Measurements from ENCODE around the gene RNF187.
"Not testable (repeated sequence)": the region's sequence is repeated elsewhere in the genome, so short reads cannot be mapped to it uniquely, and the experiment has no call there.

Gene RNF187

DNA sequence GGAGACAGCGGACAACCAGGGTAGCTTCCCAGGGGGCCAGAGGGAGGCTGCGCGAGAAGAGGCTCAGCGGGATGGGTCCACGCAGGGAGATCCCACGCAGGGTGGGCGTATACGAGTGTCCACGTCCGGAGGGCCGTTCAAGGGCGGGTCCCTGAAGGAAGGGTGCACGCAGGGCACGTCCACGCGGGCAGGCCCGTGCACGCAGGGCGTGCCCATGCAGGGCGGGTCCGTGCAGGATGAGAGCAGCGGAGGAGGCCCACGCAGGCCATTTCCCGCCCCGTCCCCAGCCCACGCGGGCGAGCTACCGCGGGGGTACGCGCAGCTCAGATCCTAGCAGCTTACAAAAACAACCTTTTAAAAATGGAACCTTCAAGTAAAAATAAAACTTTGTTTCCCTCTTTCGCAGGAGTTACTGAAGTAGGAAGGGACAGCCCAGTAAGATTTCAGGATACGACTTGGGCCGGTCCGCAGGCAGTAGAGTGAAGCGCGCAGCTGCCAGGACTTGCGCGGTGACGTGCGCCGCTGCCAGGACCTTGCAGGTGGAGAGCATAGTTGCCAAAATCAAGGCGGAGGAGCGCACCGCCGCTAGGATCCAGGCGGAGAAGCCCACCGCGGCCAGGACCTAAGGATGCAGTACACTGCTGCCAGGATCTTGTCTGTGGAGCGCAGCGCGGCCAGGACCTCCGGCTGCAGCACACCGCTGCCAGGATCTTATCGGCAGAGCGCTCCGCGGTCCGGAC, 416 bp upstream of the RNF187 start:
- DNase-seq (ENCODE audit: low read depth in 2 of 2), result peak; percentile 44 to 51

DNA sequence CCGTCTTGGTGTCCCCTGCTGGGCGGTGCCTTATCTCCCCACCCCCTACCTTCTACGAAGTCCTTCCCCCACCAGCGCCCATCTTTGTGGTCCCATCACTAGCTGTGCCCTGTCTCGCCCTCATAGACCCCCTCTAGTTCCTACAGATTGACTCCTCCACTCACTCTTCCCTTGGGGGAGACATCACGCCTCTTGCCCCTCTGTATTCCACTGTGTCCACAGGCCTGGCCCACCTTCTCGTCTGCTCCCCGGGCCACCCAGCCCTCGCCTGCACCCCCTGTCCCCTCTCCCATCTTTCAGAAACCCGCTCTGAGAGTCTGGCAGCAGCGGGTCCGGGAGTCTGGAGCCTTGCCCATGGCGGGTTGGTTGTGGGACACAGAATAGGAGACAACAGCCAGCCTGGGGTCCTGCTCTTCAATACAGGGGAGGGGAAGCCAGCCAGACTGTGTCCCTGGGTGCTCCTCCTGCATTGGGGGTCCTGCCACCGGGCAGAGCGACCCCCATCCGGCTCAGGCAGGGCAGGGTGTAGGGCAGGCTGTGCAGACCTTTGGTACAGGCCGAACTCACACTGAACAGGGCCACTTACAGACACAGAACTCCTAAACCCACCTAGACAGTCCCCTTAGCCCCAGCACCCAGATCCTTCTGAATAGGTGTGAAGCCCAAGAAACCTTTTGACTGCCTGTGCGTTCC, 1.1 kb downstream of the RNF187 start:
- DNase-seq (ENCODE audit: low read depth in 2 of 2), result no peak

DNA sequence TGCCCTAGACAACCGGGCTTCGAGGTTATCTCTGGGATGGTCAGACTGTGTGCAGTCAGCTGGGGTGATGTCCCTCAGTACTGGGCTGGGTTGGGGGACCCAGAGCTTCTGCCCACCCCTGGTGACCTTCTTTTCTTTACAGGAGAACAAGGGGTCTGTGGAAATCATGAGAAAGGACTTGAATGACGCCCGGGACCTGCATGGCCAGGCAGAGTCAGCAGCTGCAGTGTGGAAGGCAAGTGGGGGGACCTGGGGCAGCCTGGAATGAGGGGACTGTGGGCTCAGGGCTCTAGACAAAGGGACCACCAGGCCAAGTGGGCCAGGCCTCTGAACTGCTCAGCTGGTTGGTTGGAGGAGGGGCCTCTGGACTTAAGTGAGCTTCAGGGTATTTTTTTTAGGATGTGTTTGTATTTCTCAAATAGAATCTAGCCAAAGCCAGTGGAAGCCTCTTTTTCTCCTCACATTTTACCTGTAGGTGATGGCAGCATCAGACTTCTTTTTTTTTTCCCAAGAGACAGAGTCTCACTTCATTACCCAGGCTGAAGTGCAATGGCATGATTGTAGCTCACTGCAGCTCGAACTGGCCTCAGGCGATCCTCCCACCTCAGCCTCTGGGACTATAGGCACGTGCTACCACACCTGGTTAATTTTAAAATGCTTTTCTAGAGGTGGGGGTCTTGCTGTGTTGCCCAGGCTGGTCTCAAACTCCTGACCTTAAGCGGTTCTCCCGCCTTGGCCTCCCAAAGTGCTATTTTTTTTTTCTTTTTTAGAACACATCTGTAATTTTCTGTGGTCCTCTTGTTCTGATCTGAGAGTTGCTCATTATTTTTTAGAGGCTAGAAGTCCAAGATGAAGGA, 1.9 kb downstream of the RNF187 start:
- DNase-seq (ENCODE audit: low read depth in 2 of 2), result no peak

DNA sequence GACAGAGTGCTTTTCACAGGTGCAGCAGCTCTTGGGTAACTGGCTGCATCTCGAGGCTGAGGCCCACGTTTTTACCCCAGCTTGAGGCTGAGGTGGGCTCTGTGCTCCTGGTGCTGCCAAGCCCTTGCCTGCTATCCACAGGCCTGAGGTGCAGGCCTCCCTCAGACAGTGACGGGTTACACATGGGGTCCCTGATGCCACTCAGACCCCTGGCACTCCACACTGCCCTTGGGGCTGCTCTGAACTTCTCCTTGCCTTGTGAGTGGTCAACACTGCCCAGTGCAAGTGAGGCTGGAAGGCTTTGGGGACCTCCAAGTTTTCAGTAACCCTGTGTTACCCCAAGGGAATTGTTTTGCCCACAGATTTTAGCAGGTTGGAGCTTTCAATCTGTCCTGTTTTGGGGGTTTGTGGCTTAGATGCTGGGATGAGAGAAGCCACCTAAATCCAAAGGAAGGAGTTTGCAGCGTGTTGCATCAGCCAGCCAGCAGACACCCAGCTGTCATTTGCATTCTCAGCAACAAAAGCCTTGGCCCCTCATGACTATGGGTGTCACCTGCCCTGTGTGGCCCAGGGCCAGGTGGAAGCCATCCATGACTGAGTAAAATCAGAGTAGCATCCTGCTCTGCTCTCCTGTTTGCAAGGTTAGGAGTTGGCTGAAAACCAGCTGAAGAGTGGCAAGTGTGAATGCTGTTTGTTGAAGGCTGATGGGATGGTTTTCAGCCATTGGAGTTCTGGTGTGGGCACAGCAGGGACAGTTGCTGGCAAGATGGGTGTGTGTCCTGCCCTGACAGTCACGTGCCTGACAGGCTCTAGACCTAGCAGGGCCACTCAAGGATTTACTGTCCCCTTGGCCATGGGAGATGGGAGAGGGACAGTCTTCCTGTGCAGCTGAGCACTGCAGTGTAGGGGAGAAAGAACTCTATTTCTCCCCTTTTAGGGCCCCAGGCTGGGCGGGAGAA, 3.2 kb downstream of the RNF187 start:
- no peak for DNase-seq (ENCODE audit: low read depth in 2 of 2)

DNA sequence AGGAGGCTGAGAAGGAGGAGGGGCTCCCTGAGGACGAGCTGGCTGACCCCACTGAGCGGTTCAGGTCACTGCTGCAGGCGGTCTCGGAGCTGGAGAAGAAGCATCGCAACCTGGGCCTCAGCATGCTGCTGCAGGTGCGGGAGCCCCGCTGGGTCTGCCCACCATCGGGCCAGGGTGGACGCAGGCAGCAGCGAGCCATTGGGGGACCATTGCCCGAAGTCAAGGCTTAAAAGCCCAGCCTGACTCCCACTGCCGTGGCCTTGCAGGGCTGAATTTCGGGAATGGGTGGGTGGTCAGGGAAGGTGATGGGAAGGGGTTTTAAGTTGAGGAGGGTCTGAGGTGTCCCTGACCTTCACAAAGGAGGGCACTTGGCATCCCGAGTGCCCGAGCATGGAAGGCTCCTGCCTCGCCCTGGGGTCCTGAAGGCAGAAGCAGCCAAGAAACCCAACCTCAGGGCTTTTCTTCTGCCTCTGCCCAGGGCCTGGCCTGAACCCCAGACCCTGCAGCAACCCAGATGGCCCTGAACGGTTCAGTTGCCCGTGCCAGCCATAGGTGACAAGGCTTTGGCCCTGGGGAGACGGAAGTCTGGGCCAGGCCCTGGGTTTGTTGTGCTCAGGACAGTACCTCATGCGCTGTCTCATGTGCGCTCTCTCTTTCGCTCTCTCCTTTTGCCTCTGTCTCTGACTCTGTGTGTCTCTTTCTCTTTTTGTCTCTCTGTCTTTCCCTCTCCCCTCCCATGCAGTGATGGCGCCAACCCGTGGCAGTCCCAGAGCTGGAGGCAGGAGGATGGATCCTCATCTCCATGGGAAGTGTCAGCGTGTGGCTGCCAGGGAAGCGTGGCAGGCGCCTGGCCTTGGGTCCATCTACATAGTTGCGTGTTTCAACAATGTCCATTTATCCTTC, 6.2 kb downstream of the RNF187 start:
- no peak for DNase-seq (ENCODE audit: low read depth in 2 of 2)

DNA sequence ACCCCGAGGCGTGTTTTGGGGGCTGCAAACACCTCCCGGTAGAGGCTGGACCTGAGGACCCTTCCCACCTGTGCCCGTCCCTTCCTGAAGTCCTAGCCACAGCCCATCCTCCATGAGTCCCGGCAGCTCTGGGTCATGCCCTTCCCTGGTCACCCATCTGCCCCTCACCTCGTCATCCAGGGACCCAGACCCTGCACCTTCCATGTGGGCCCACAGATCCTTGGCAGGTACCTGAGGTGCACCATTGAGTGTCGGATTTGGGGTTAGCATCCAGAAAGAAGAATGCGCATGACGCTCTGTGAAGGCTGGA, 6.8 kb downstream of the RNF187 start:
- DNase-seq (ENCODE audit: low read depth in 2 of 2), result no peak

DNA sequence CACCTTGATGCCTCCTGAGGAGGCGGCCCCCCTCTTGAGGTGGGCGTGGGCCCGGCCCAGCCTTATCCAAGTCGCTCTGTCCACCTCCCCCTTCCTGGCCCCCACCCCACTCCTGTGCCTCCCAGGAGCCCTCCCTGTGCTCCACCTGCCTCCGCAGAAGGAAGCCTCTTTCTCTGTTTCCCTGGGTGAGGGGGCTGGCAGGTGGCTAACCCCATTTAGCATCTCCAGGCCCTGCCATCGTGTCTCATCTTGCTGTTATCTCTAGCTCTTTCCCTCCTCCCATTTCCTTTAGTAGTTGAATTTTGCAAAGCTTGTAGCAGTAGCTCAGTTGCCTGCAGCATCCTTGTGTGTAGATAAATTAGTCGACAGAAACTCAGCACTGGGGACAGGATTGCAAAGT, 7.2 kb downstream of the RNF187 start:
- DNase-seq (ENCODE audit: low read depth in 2 of 2), result no peak

DNA sequence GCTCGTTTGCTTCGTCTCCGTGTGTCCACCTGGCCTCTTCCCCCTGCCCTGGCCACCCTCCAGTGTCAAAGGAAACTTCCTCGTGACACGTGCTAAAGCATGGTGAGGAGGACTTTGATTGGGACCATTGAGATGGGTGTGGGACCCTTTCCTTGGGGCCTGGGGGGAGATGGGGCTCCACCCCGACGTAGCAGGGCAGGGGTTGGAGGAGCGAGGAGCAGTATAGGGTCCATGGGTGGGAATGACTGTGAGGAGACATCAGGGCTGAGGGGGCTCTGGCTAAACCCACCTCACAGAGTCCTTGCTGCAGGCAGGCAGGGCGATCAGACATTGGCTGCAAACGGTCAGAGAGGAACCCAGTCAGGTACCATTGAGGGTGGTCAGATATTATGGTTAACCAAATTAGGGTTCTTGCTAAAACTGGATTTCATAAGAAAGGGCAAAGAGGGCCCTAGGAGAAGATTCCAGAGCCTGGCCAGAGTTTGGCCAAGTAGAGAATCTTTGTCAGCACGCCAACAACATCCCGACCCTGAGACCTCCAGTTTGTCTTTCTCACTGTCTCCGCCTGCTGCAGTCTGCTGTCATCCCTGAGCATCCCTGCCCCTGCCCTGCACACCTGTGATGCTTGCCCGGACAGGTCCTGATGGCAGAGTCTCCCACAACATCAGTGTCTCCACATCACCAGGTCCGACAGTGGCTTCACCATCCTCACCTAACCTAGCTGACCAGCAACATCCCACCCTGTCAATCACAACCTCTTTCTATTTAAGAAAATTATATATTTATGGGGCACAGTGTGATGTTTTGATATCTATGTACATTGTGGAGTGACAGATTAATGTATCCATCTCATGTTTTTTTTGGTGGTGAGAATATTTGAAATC, 8.0 kb downstream of the RNF187 start:
- DNase-seq (ENCODE audit: low read depth in 2 of 2), result no peak

DNA sequence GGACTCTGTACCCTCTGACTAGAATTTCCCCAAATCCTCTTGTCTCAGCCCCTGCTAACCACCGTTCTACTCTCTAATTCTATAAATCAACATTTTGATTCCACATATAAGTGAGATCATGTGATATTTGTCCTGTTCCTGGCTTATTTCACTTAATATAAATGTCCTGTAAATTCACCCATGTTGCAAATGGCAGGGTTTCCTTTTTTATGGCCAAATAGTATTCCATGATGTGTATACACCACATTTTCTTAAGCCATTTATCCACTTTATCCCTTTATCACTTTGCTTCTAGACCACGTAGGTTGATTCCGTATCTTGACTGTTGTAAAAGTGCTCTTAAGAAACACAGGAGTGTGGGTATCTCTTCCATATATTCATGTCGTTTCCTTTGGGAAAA, 8.9 kb downstream of the RNF187 start:
- DNase-seq (ENCODE audit: low read depth in 2 of 2), result no peak

DNA sequence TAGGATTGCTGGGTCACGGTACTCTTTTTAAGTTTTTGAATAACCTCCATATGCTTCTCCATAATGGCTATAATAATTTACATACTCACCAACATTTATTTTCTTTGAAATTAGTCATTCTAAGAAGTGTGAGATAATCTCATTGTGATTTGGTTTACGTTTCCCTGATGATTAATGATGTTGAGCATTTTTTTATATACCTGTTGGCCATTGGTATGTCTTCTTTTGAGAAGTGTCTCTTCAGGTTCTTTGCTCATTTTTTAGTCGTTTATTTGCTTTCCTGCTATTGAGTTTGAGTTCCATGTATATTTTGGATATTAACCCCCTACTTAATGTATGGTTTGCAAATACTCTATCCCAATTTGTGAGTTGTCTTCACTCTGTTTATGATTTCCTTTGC, 9.3 kb downstream of the RNF187 start:
- no peak for DNase-seq (ENCODE audit: low read depth in 2 of 2)

DNA sequence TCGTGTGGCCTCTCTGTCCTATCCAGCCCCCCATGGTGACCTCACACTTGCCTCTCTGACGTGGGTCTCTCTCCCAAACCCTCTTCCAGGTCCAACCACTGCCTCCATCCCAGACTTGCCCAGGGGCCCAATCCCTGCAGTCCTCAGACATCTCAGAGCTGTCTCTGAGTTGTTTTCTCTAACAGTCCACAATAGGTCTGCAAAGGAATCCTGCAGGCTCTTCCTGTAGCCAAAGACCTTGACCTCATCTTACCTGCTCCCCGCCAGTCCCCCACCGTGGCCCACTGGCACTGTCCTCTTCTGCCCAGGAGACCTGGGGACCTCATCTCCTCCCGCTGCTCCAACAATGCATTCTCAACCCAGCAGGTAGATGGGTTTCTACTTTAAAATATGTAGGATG, 10.0 kb downstream of the RNF187 start:
- no peak for DNase-seq (ENCODE audit: low read depth in 2 of 2)

DNA sequence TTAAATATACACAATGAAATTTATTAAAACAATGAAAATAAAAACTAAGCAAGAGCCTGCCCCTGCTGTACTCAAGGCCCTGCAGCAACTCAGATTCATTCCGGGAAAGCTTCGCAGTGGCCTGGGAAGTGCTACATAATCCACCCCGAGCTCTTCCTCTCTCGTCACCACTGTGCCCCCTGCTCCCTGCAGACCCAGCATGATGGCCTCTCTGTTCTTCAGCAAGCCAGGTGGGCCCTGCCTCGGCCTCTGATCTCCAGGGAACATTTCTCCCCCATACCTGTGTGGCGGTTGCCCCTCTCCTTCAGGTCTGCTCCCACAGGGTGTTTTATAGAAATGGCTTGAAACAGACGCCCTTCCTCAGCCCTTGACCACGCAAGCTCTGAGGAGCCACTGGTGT, 10.6 kb downstream of the RNF187 start:
- no peak for DNase-seq (ENCODE audit: low read depth in 2 of 2)

DNA sequence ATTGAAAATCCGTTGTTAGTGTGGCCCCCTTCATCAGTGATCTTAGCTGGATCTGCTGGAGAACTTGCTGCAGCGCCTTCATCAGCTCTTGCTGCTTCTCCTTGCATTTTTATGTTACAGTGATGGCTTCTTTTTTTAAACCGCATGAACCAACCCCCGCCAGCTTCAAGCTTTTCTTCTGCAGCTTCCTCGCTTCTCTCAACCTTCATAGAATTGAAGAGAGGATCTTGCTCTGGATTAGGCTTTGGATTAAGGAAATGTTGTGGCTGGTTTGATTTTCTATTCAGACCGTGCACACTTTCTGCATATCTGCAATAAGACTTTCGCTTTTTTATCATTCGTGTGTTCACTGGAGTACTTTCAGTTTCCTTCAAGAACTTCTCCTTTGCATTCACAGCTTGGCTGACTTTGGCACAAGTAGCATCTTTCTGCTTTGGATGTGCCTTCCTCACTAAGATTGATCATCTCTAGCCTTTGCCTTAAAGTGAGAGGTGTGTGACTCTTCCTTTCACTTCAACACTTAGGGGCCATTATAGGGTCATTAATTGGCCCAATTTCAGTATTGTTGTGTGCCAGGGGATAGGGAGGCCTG, 13.1 kb downstream of the RNF187 start:
- no peak for DNase-seq (ENCODE audit: low read depth in 2 of 2)

DNA sequence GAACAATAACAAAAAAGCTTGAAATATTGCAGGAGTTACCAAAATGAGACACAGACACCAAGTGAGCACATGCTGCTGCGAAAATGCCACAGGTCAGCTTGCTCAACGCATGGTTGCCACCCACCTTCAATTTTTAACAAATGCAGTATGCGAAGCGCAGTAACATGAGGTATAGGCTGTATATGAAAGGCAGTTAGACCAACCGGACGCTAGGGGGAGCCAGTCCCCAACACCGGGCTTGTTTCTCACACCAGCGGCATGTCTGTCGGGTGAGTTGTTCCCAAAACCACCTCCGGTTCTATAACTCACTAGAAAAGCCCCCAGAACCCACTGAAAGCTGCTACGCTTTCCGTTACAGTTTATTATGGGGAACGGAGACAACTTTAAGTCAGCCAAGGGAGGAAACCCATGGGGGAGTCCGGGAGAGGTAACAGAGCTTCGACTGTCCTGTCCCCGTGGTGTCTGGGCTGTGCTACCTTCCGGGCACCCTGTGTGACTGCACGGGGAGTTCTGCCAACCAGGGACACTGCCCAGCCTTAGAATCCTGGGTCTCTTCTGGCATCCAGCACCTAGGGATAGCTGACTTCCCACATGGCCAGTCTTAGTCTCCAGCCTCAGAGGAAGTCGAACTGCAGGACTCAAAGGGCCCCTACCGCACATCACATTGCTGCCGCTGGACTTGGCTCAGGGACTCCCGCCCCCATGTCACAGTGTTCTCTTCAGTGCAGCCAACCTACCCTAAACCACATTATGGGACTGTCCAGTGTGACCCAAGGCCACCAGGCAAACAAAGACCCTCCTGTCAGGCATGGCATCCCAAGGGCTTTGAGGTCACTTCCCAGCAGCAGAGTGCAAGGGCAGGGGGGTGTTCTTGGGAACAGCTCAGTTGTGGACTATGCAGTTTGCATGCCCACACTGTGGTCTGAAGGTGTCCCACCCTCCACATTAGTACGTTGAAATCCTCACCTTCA, 14.0 kb downstream of the RNF187 start:
- peak; percentile 75 to 80 for DNase-seq (ENCODE audit: low read depth in 2 of 2)

DNA sequence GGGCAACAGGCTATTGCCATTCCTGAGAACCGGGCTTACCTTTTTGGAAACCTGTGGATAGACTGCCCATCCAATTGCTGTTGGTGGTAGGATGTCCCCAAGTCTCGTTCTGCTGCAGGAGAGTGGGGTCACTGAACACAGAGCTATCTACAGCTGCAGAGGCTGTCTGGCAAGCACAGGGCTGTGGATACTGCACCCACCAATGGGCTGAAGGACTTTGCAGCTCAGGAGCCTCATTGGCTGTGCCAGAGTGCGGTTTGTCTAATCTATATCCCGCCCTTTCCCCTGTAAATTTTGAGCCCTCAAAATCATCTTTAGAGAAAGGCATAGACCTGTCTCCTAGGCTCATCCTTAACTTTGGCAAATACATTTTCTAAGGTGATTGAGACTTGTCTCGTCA, 15.3 kb downstream of the RNF187 start:
- DNase-seq (ENCODE audit: low read depth in 2 of 2), result no peak

DNA sequence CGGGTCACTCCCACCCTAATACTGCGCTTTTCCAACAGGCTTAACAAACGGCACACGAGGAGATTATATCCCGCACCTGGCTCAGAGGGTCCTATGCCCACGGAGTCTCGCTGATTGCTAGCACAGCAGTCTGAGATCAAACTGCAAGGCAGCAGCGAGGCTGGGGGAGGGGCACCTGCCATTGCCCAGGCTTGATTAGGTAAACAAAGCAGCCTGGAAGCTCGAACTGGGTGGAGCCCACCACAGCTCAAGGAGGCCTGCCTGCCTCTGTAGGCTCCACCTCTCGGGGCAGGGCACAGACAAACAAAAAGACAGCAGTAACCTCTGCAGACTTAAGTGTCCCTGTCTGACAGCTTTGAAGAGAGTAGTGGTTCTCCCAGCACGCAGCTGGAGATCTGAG, 18.8 kb downstream of the RNF187 start:
- DNase-seq (ENCODE audit: low read depth in 2 of 2), result not testable (repeated sequence)

DNA sequence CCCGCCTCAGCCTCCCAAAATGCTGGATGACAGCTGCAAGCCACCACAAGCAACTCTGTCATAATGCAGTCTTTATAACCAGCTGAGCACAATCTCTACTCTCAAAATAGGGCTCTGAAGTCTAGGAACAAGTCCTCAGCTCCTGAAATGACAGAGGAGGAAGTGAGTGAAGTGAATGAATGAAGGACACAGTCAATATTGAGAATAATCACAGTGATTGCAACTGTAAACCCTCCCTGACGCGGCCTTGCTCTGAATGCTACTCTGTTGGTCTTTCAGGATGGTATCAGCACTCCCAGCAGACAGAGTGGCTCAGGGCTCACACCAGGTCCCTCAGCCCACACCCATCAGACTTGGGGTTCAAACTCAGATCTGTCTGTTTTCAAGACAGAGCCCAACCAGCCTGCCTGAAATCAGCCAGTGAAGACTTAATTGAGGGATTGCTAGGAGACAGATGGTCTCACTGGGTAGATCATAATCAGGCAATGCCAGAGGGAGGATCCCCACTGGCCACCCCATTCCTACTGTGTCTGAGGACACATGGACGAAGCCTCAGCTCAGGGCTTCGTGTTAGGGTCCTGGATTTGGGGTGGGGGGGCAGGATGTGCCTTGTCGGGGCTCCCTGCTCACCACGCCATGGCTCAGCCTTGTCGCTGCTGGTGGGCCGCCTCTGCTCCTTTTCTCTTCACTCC, 20.9 kb downstream of the RNF187 start:
- DNase-seq (ENCODE audit: low read depth in 2 of 2), result no peak

Measured in stimulated activated CD8-positive, alpha-beta memory T cell treated with anti-CD3 and anti-CD28 coated beads, Interleukin-7, amount 100 ng/mL, for 1 hour (primary cell).